Endodermal cell (in vitro differentiated cells): Measurements from ENCODE around the gene FAM210B. TPM values are rescaled to one million over a fixed set of nuclear protein-coding genes. Genes with fewer than 3 reads are reported as not detected.
"Not testable (repeated sequence)": the region's sequence is repeated elsewhere in the genome, so short reads cannot be mapped to it uniquely, and the experiment has no call there.

Experiments
- DNase-seq: peaks from one replicate; pipeline ENCODE4 v3.0.0-alpha.2; 2017
- H3K27ac ChIP-seq: 2 replicates; pipeline ENCODE4 v1.5.1; 2013; ENCODE audit warnings: mild to moderate bottlenecking, low read depth, low read length, moderate library complexity
- H3K27me3 ChIP-seq: 2 replicates; pipeline ENCODE4 v1.6.1; 2013; ENCODE audit warnings: mild to moderate bottlenecking, low read length, moderate library complexity; ENCODE audit not compliant: insufficient read depth, control insufficient read depth, poor library complexity, severe bottlenecking
- H3K36me3 ChIP-seq: 2 replicates; pipeline ENCODE4 v1.7.0; 2013; ENCODE audit warnings: mild to moderate bottlenecking, low read length, moderate library complexity; ENCODE audit not compliant: control insufficient read depth, insufficient read depth
- H3K4me1 ChIP-seq: one replicate; pipeline ENCODE4 v1.7.0; 2013; ENCODE audit warnings: low read length; ENCODE audit not compliant: control insufficient read depth, insufficient read depth
- H3K4me3 ChIP-seq: 2 replicates; pipeline ENCODE4 v1.5.1; 2013; ENCODE audit warnings: mild to moderate bottlenecking, low read length, moderate library complexity
- H3K9ac ChIP-seq: 2 replicates; pipeline ENCODE4 v1.6.1; 2013; ENCODE audit warnings: mild to moderate bottlenecking, low read length, moderate library complexity; ENCODE audit not compliant: poor library complexity, severe bottlenecking; ENCODE audit errors: extremely low read depth
- H3K9me3 ChIP-seq: 2 replicates; pipeline ENCODE4 v1.6.1; 2013; ENCODE audit warnings: mild to moderate bottlenecking, low read length, moderate library complexity; ENCODE audit not compliant: control insufficient read depth
- H3K27ac Mint-ChIP-seq: 2 replicates; pipeline ENCODE4 v1.8.0; 2020; ENCODE audit warnings: mixed read lengths
- H3K27me3 Mint-ChIP-seq: 2 replicates; pipeline ENCODE4 v1.8.0; 2021; ENCODE audit warnings: mild to moderate bottlenecking, mixed read lengths; ENCODE audit not compliant: insufficient read depth
- H3K36me3 Mint-ChIP-seq: 2 replicates; pipeline ENCODE4 v1.8.0; 2020; ENCODE audit warnings: low read depth, mixed read lengths
- H3K4me1 Mint-ChIP-seq: 2 replicates; pipeline ENCODE4 v1.8.0; 2020; ENCODE audit warnings: mixed read lengths
- H3K4me3 Mint-ChIP-seq: 2 replicates; pipeline ENCODE4 v1.8.0; 2020; ENCODE audit warnings: mild to moderate bottlenecking, moderate library complexity, mixed read lengths
- H3K9me3 Mint-ChIP-seq: 2 replicates; pipeline ENCODE4 v1.8.0; 2020; ENCODE audit warnings: mild to moderate bottlenecking, mixed read lengths
- WGBS, 2 experiments: methylation state at CpG; one replicate each; pipeline versions ENCODE4 v1.1.5 to v1.1.7; 2013; ENCODE audit warnings: missing lambda C conversion rate in 2 of 2, mixed read lengths in 1 of 2; ENCODE audit not compliant: insufficient coverage in 1 of 2, insufficient read length in 1 of 2; 5-methylcytosine and 5-hydroxymethylcytosine counted together
- total RNA-seq, 2 donors: library from RNA; stranded (reverse); fragmentation: NEBNext Ultra II Directional in 1 of 2; extraction: Animal tissue kit (Norgen Biotek cat#: 25700) in 1 of 2; gene quantifications; 2 replicates in 1 of 2; 3 replicates in 1 of 2; pipeline ENCODE4 v1.2.1, GENCODE V29; 2021
- TF ChIP-seq, protein P1 (sequence below): fragments of 200-600 bp; sonication (generic); conservative IDR thresholded peaks from 2 replicates; pipeline ENCODE4 v1.5.0; 2021; ENCODE audit warnings: antibody characterized with exemption, mild to moderate bottlenecking

The FAM210B gene
- total RNA-seq, 2 donors from 2014 or later, result 16.8 to 34.1 TPM

DNA sequence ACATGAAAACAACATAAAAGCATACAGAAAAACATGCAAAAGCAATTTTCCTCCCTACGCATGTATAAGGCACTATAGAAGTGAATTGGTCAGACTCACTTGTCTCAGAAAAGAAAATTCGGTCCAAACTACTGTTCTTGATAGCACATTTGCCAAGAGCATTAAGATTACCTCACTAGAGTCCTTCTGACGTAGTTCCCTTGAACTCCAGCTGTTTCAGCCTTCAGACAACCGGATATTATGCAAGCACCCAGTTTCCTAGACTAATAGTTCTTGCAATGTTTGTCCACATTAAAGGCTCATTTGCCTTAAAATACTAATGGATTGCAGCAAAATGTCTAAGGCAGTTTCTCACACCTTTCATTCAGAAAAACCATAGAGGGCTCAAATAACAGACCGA lies 50.7 kb downstream of the FAM210B start:
- no peak for DNase-seq
- Histone ChIP-seq H3K9ac (no peak overlapping the region), H3K4me3 (no peak overlapping the region), H3K9me3 (no peaks in the 10 kb centered on the region), H3K4me1 (no peaks in the 10 kb centered on the region), H3K27me3 (no peaks in the 10 kb centered on the region), H3K36me3 (peaks cover 31% of the 10 kb centered on the region), H3K27ac (no peak overlapping the region)
- WGBS, 2 experiments, result 90 to 93% methylated on average over 4 to 5 of the region's 5 CpGs
- Mint-ChIP-seq H3K27ac (no peak overlapping the region), H3K36me3 (peaks cover 43% of the 10 kb centered on the region), H3K4me3 (no peak overlapping the region), H3K9me3 (no peaks in the 10 kb centered on the region), H3K4me1 (no peaks in the 10 kb centered on the region), H3K27me3 (no peaks in the 10 kb centered on the region)
- TF ChIP-seq, protein P1, sequence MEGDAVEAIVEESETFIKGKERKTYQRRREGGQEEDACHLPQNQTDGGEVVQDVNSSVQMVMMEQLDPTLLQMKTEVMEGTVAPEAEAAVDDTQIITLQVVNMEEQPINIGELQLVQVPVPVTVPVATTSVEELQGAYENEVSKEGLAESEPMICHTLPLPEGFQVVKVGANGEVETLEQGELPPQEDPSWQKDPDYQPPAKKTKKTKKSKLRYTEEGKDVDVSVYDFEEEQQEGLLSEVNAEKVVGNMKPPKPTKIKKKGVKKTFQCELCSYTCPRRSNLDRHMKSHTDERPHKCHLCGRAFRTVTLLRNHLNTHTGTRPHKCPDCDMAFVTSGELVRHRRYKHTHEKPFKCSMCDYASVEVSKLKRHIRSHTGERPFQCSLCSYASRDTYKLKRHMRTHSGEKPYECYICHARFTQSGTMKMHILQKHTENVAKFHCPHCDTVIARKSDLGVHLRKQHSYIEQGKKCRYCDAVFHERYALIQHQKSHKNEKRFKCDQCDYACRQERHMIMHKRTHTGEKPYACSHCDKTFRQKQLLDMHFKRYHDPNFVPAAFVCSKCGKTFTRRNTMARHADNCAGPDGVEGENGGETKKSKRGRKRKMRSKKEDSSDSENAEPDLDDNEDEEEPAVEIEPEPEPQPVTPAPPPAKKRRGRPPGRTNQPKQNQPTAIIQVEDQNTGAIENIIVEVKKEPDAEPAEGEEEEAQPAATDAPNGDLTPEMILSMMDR, result no peak

- Mint-ChIP-seq H3K9me3 (no peaks in the 10 kb centered on the region), H3K36me3 (peaks cover 41% of the 10 kb centered on the region), H3K4me3 (no peak overlapping the region), H3K4me1 (no peaks in the 10 kb centered on the region), H3K27me3 (no peaks in the 10 kb centered on the region), H3K27ac (no peak overlapping the region)
- 90% methylated on average over 1 of the region's 1 CpG; no CpG with 5 or more reads in 1 of the 2 experiments for WGBS, 2 experiments
- Histone ChIP-seq H3K36me3 (peaks cover 29% of the 10 kb centered on the region), H3K9me3 (no peaks in the 10 kb centered on the region), H3K27ac (no peak overlapping the region), H3K9ac (no peak overlapping the region), H3K4me3 (no peak overlapping the region), H3K27me3 (no peaks in the 10 kb centered on the region), H3K4me1 (no peaks in the 10 kb centered on the region)
- DNase-seq, result no peak
- TF ChIP-seq, protein P1, result no peak
Observed at GRCh38 chr20:56409956-56410355, 51.2 kb downstream of the FAM210B start.

DNA sequence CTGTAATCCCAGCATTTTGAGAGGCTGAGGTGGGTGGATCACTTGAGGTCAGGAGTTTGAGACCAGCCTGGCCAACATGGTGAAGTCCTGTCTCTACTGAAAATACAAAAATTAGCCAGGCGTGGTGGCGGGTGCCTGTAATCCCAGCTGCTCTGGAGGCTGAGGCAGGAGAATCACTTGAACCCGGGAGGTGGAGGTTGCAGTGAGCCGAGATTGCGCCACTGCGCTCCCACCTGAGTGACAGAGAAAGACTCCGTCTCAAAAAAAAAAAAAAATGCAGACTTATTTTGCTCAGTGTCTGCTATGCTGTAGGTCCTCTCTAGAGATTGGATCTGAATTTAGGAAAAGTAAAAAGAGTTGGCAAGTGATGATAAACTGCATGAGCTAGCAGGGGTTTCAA lies 52.5 kb downstream of the FAM210B start:
- not testable (repeated sequence) for DNase-seq, H3K4me3 ChIP-seq, H3K4me3 Mint-ChIP-seq, H3K9me3 Mint-ChIP-seq, H3K27ac ChIP-seq, H3K4me1 ChIP-seq, H3K9me3 ChIP-seq, H3K4me1 Mint-ChIP-seq, H3K27me3 ChIP-seq, H3K27me3 Mint-ChIP-seq, H3K9ac ChIP-seq, H3K27ac Mint-ChIP-seq
- peaks cover 28% of the 10 kb centered on the region for H3K36me3 Mint-ChIP-seq
- WGBS, 2 experiments, result 86 to 95% methylated on average over 4 to 7 of the region's 7 CpGs
- H3K36me3 ChIP-seq, result peaks cover 15% of the 10 kb centered on the region
